Caco-2 (cell line): ENCODE data around the gene EPS15. TPM values are rescaled to one million over a fixed set of nuclear protein-coding genes. Genes with fewer than 3 reads are reported as not detected.

Source experiments
- BruUV-seq: library from RNA; stranded (reverse); fragments of 400-500 nt; replicated peaks from 2 replicates; lab custom pipeline; 2021; lab: Mats Ljungman, UMichigan
- CTCF ChIA-PET: fragments of 300-600 bp; sonication (Branson Sonifier 250); formaldehyde crosslinking; loops from one replicate; lab custom pipeline; 2022; ENCODE audit warnings: antibody characterized with exemption; lab: Charles Lee
- POLR2A ChIA-PET: fragments of 300-600 bp; sonication (Branson Sonifier 250); formaldehyde crosslinking; loops from one replicate; lab custom pipeline; 2022; ENCODE audit warnings: antibody characterized with exemption; lab: Charles Lee
- DNase-seq, 2 experiments: peaks; one replicate each; pipeline versions ENCODE4 v3.0.0 to v3.0.0-alpha.2; 2020 to 2022
- H3K27me3 ChIP-seq: replicated peaks from 2 replicates; pipeline ENCODE4 v1.6.0; 2011; ENCODE audit warnings: low read length; ENCODE audit not compliant: control insufficient read depth, insufficient read depth
- H3K36me3 ChIP-seq: 2 replicates; pipeline ENCODE4 v1.5.1; 2011; ENCODE audit warnings: low read length; ENCODE audit not compliant: control insufficient read depth, insufficient read depth
- H3K4me1 ChIP-seq: fragments of 250-450 bp; sonication (Bioruptor Pico); 2 replicates; pipeline ENCODE4 v1.5.1; 2020; ENCODE audit warnings: mild to moderate bottlenecking
- H3K4me3 ChIP-seq: 2 replicates; pipeline ENCODE4 v1.5.1; 2011; ENCODE audit warnings: low read depth, mild to moderate bottlenecking, control low read depth, low read length
- H3K9me3 ChIP-seq: fragments of 250-450 bp; sonication (Bioruptor Pico); 2 replicates; pipeline ENCODE4 v1.5.1; 2020; ENCODE audit warnings: mild to moderate bottlenecking, moderate library complexity
- H3K27ac Mint-ChIP-seq: one replicate; pipeline ENCODE4 v1.8.0; 2022; ENCODE audit warnings: mixed read lengths; ENCODE audit not compliant: unreplicated experiment
- H3K27me3 Mint-ChIP-seq: one replicate; pipeline ENCODE4 v1.8.0; 2022; ENCODE audit warnings: mixed read lengths; ENCODE audit not compliant: insufficient read depth, unreplicated experiment
- H3K36me3 Mint-ChIP-seq: one replicate; pipeline ENCODE4 v1.8.0; 2022; ENCODE audit warnings: mild to moderate bottlenecking, mixed read lengths; ENCODE audit not compliant: insufficient read depth, unreplicated experiment
- H3K4me1 Mint-ChIP-seq: one replicate; pipeline ENCODE4 v1.8.0; 2022; ENCODE audit warnings: low read depth, mixed read lengths; ENCODE audit not compliant: unreplicated experiment
- H3K4me3 Mint-ChIP-seq: one replicate; pipeline ENCODE4 v1.8.0; 2022; ENCODE audit warnings: mild to moderate bottlenecking, moderate library complexity, mixed read lengths; ENCODE audit not compliant: unreplicated experiment
- H3K9me3 Mint-ChIP-seq: one replicate; pipeline ENCODE4 v1.8.0; 2022; ENCODE audit warnings: mixed read lengths; ENCODE audit not compliant: unreplicated experiment
- intact Hi-C: fragments of 100-400 bp; cut with micrococcal nuclease; formaldehyde crosslinking; loops from one replicate; pipeline ENCODE4 v1.10.0; 2022; ENCODE audit not compliant: unreplicated experiment
- total RNA-seq: library from RNA; stranded (reverse); gene quantifications from 2 replicates; pipeline ENCODE4 v1.2.3, GENCODE V29; 2022
- TF ChIP-seq, protein P1 (sequence below), 2 experiments: fragments of 200-600 bp in 1 of 2; IDR thresholded peaks; 1 replicate in 1 of 2; 2 replicates in 1 of 2; pipeline versions ENCODE4 v1.5.1 to v1.8.0; 2011 to 2022; ENCODE audit warnings: antibody characterized with exemption in 1 of 2, control low read depth in 1 of 2, inconsistent platforms in 1 of 2, low read depth in 1 of 2, low read length in 1 of 2, mild to moderate bottlenecking in 1 of 2, moderate library complexity in 1 of 2; ENCODE audit not compliant: insufficient read depth in 1 of 2, severe bottlenecking in 1 of 2, unreplicated experiment in 1 of 2

EPS15 gene
- total RNA-seq, 1 experiment from 2014 or later = 41.5 TPM

- ChIA-PET POLR2A (interaction anchor here (0.7 kb wide), 1 partner anchor 92 kb away, joined by 5 read pairs; no protein-coding TSS in a partner anchor), CTCF (no interaction called here)
- TF ChIP-seq, protein P1, sequence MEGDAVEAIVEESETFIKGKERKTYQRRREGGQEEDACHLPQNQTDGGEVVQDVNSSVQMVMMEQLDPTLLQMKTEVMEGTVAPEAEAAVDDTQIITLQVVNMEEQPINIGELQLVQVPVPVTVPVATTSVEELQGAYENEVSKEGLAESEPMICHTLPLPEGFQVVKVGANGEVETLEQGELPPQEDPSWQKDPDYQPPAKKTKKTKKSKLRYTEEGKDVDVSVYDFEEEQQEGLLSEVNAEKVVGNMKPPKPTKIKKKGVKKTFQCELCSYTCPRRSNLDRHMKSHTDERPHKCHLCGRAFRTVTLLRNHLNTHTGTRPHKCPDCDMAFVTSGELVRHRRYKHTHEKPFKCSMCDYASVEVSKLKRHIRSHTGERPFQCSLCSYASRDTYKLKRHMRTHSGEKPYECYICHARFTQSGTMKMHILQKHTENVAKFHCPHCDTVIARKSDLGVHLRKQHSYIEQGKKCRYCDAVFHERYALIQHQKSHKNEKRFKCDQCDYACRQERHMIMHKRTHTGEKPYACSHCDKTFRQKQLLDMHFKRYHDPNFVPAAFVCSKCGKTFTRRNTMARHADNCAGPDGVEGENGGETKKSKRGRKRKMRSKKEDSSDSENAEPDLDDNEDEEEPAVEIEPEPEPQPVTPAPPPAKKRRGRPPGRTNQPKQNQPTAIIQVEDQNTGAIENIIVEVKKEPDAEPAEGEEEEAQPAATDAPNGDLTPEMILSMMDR (IDR thresholded peaks at IDR 0.05; ENCODE audit: insufficient read depth in 1 of 2, low read depth in 1 of 2, low read length in 1 of 2, severe bottlenecking in 1 of 2, unreplicated experiment in 1 of 2) = no peak
- H3K27me3 Mint-ChIP-seq = no peaks in the 10 kb centered on the region
- H3K4me3 Mint-ChIP-seq = peak overlapping the region; percentile 29
- H3K9me3 Mint-ChIP-seq = no peaks in the 10 kb centered on the region
- Histone ChIP-seq H3K4me3 (0 out of 2 replicates have a peak overlapping the region, but pooled peaks have one; percentile 85), H3K36me3 (no peaks in the 10 kb centered on the region), H3K9me3 (no peaks in the 10 kb centered on the region), H3K27me3 (no peaks in the 10 kb centered on the region), H3K4me1 (peaks cover 15% of the 10 kb centered on the region)
- H3K36me3 Mint-ChIP-seq = peaks cover 15% of the 10 kb centered on the region
- no peak for DNase-seq
- H3K4me1 Mint-ChIP-seq = peaks cover 11% of the 10 kb centered on the region
- no peak overlapping the region for H3K27ac Mint-ChIP-seq
- no TSS peak for BruUV-seq
- intact Hi-C loops = no loop called here
Measured at GRCh38 chr1:51516649-51517158, 2.4 kb downstream of the EPS15 start.

GRCh38 chr1:51515982-51516648 is 3.0 kb downstream of the EPS15 start:
- no peak overlapping the region for H3K4me3 ChIP-seq
- H3K9me3 ChIP-seq = no peaks in the 10 kb centered on the region
- intact Hi-C loops = no loop called here
- CTCF ChIA-PET = no interaction called here
- no peaks in the 10 kb centered on the region for H3K36me3 ChIP-seq
- peaks cover 15% of the 10 kb centered on the region for H3K36me3 Mint-ChIP-seq
- H3K27me3 ChIP-seq = no peaks in the 10 kb centered on the region
- H3K4me1 Mint-ChIP-seq = peaks cover 11% of the 10 kb centered on the region
- peak overlapping the region; percentile 29 for H3K4me3 Mint-ChIP-seq
- TF ChIP-seq, protein P1 (IDR thresholded peaks at IDR 0.05; ENCODE audit: insufficient read depth in 1 of 2, low read depth in 1 of 2, low read length in 1 of 2, severe bottlenecking in 1 of 2, unreplicated experiment in 1 of 2) = no peak
- peaks cover 15% of the 10 kb centered on the region for H3K4me1 ChIP-seq
- no TSS peak for BruUV-seq
- DNase-seq = no peak
- no peaks in the 10 kb centered on the region for H3K27me3 Mint-ChIP-seq
- H3K9me3 Mint-ChIP-seq = no peaks in the 10 kb centered on the region
- no peak overlapping the region for H3K27ac Mint-ChIP-seq
- POLR2A ChIA-PET = interaction anchor here (0.7 kb wide), 1 partner anchor 93 kb away, joined by 5 read pairs; no protein-coding TSS in a partner anchor

GRCh38 chr1:51515312-51515960 is 3.6 kb downstream of the EPS15 start:
- Mint-ChIP-seq H3K27me3 (no peaks in the 10 kb centered on the region), H3K36me3 (peaks cover 15% of the 10 kb centered on the region), H3K9me3 (no peaks in the 10 kb centered on the region), H3K4me3 (no peak overlapping the region), H3K27ac (no peak overlapping the region), H3K4me1 (peaks cover 9% of the 10 kb centered on the region)
- TF ChIP-seq, protein P1 (IDR thresholded peaks at IDR 0.05; ENCODE audit: insufficient read depth in 1 of 2, low read depth in 1 of 2, low read length in 1 of 2, severe bottlenecking in 1 of 2, unreplicated experiment in 1 of 2) = no peak
- Histone ChIP-seq H3K4me1 (peaks cover 15% of the 10 kb centered on the region), H3K36me3 (no peaks in the 10 kb centered on the region), H3K27me3 (no peaks in the 10 kb centered on the region), H3K4me3 (no peak overlapping the region), H3K9me3 (no peaks in the 10 kb centered on the region)
- intact Hi-C loops = no loop called here
- POLR2A ChIA-PET = no interaction called here
- no TSS peak for BruUV-seq
- CTCF ChIA-PET = no interaction called here
- DNase-seq = no peak
